CD4-positive, alpha-beta T cell treated with Interleukin-6 at 100 ng/mL for 8 hours (primary cell): ENCODE measurements around the gene SNX20.
A peak's percentile ranks its signal among the peaks of the same experiment; 100 is the strongest.

ENCODE experiments used
- DNase-seq: peaks from one replicate; pipeline ENCODE4 v3.0.0-alpha.2; 2020; ENCODE audit warnings: mixed read lengths, low spot score

The SNX20 gene

GRCh38 chr16:50705436-50706110 lies 24.5 kb upstream of the SNX20 start:
- DNase-seq: no peak

- no peak for DNase-seq
Observed at GRCh38 chr16:50704245-50704644, 23.1 kb upstream of the SNX20 start.

- DNase-seq: no peak
Observed at GRCh38 chr16:50702725-50703124, 21.6 kb upstream of the SNX20 start.

- peak; percentile 53 for DNase-seq
Observed at GRCh38 chr16:50699326-50700159, 18.4 kb upstream of the SNX20 start.

GRCh38 chr16:50697881-50698767 lies 17.0 kb upstream of the SNX20 start:
- peak; percentile 25 for DNase-seq

- DNase-seq: no peak
Observed at GRCh38 chr16:50697421-50697715, 16.3 kb upstream of the SNX20 start.

GRCh38 chr16:50696575-50697420 lies 15.7 kb upstream of the SNX20 start:
- DNase-seq: peak; percentile 60

GRCh38 chr16:50696126-50696525 lies 15.0 kb upstream of the SNX20 start:
- DNase-seq: no peak

- DNase-seq: no peak
Observed at GRCh38 chr16:50695017-50696000, 14.2 kb upstream of the SNX20 start.

- no peak for DNase-seq
Observed at GRCh38 chr16:50694206-50694605, 13.1 kb upstream of the SNX20 start.

GRCh38 chr16:50692999-50693781 lies 12.1 kb upstream of the SNX20 start, which contains the start of gene NOD2:
Gene NOD2, plus strand, starts transcription at chr16:50693606. Its CDS starts 5,890 bp downstream, at chr16:50699496.
- DNase-seq: peak; percentile 19

- no peak for DNase-seq
Observed at GRCh38 chr16:50692644-50692998, 11.5 kb upstream of the SNX20 start.

- no peak for DNase-seq
Observed at GRCh38 chr16:50690177-50690576, 9.1 kb upstream of the SNX20 start.

- no peak for DNase-seq
Observed at GRCh38 chr16:50688867-50689266, 7.8 kb upstream of the SNX20 start.

GRCh38 chr16:50688083-50688482 lies 7.0 kb upstream of the SNX20 start:
- DNase-seq: no peak

- peak; percentile 23 for DNase-seq
Observed at GRCh38 chr16:50685462-50686063, 4.5 kb upstream of the SNX20 start.

- peak; percentile 31 for DNase-seq
Observed at GRCh38 chr16:50684823-50685461, 3.8 kb upstream of the SNX20 start.

- peak; percentile 72 for DNase-seq
Observed at GRCh38 chr16:50683689-50684374, 2.7 kb upstream of the SNX20 start.
